HG02588 (cell line): ENCODE measurements around the gene RXRB.

Source experiments
- ATAC-seq: cut with Tn5 transposase; IDR thresholded peaks from one replicate; pipeline ENCODE4 v1.9.1; 2021; ENCODE audit warnings: mild to moderate bottlenecking, moderate library complexity; ENCODE audit not compliant: unreplicated experiment

Gene RXRB

GRCh38 chr6:33198159-33198852 is 2.2 kb downstream of the RXRB start:
- no peak for ATAC-seq

- no peak for ATAC-seq
Observed at GRCh38 chr6:33197431-33198048, 2.9 kb downstream of the RXRB start.

GRCh38 chr6:33195304-33196165 is 4.9 kb downstream of the RXRB start:
- no peak for ATAC-seq

GRCh38 chr6:33194431-33194979 is 6.0 kb downstream of the RXRB start:
- no peak for ATAC-seq

GRCh38 chr6:33193619-33194018 is 6.8 kb downstream of the RXRB start:
- no peak for ATAC-seq

- no peak for ATAC-seq
Observed at GRCh38 chr6:33192671-33193602, 7.5 kb downstream of the RXRB start.

- ATAC-seq = no peak
Observed at GRCh38 chr6:33192105-33192646, 8.3 kb downstream of the RXRB start, which contains the start of gene COL11A2. TSS of gene COL11A2 (minus strand) at chr6:33192467. CDS start at chr6:33192240, 227 bp downstream.

GRCh38 chr6:33191383-33192104 is 8.9 kb downstream of the RXRB start:
- ATAC-seq = no peak

- no peak for ATAC-seq
Observed at GRCh38 chr6:33190504-33191107, 9.9 kb downstream of the RXRB start.

- ATAC-seq = no peak
Observed at GRCh38 chr6:33189625-33190448, 10.6 kb downstream of the RXRB start.

GRCh38 chr6:33189164-33189563 is 11.3 kb downstream of the RXRB start:
- ATAC-seq = no peak

- no peak for ATAC-seq
Observed at GRCh38 chr6:33187809-33188208, 12.7 kb downstream of the RXRB start.

- ATAC-seq = no peak
Observed at GRCh38 chr6:33185654-33186187, 14.7 kb downstream of the RXRB start.

- ATAC-seq = no peak
Observed at GRCh38 chr6:33185190-33185589, 15.3 kb downstream of the RXRB start.

GRCh38 chr6:33183071-33183683 is 17.3 kb downstream of the RXRB start:
- no peak for ATAC-seq

GRCh38 chr6:33181141-33181540 is 19.3 kb downstream of the RXRB start:
- ATAC-seq = no peak

GRCh38 chr6:33178755-33179475 is 21.6 kb downstream of the RXRB start:
- no peak for ATAC-seq
